ENCODE measurements around the gene EPS15.
"Not testable (repeated sequence)": the region's sequence is repeated elsewhere in the genome, so short reads cannot be mapped to it uniquely, and the experiment has no call there.

The EPS15 gene

DNA sequence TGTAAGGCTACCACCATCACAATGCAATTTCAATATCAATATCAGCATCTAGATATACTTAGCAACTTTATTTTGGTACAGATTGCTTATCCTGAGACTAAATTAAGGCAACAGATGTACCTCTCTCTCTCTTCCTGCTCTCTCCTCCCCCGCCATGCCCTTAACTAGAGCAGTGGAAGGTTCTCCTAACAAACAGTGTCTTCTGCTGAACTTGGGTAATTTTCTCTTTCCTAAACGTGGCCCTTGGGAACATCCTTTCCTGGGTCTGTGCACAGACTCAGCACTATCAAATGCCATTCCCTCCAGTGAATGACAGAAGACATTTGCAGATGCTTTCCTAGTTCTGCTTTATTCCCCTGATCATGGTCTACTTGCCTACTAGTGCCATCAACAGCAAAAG lies 103.1 kb downstream of the EPS15 start:
- Histone ChIP-seq H3K79me2 (ENCODE audit: insufficient read depth, low read length) (no peaks in the 10 kb centered on the region), H3K4me3 (ENCODE audit: low read length, poor library complexity, severe bottlenecking) (no peak overlapping the region), H3K4me1 (ENCODE audit: insufficient read depth, low read length, poor library complexity, severe bottlenecking) (peaks cover 3% of the 10 kb centered on the region), H2AFZ (ENCODE audit: low read length) (no peak overlapping the region), H3K27me3 (ENCODE audit: insufficient read depth, low read length, poor library complexity, severe bottlenecking) (no peaks in the 10 kb centered on the region), H3F3A (ENCODE audit: low read depth) (no peaks in the 10 kb centered on the region), H3K9me3 (ENCODE audit: insufficient read depth, low read depth, low read length) (no peaks in the 10 kb centered on the region), H4K20me1 (ENCODE audit: insufficient read depth, low read length, poor library complexity, severe bottlenecking) (no peaks in the 10 kb centered on the region), H3K9me2 (replicated peaks; ENCODE audit: low read depth, low read length) (no peaks in the 10 kb centered on the region), H3K36me3 (ENCODE audit: insufficient read depth, low read length) (peaks cover 16% of the 10 kb centered on the region; the same call in 1 of the 2 replicates), H3K4me2 (ENCODE audit: low read depth, low read length, poor library complexity, severe bottlenecking) (no peak overlapping the region), H3K9ac (ENCODE audit: low read depth, low read length, poor library complexity, severe bottlenecking) (no peak overlapping the region)
- TF ChIP-seq, protein P1, sequence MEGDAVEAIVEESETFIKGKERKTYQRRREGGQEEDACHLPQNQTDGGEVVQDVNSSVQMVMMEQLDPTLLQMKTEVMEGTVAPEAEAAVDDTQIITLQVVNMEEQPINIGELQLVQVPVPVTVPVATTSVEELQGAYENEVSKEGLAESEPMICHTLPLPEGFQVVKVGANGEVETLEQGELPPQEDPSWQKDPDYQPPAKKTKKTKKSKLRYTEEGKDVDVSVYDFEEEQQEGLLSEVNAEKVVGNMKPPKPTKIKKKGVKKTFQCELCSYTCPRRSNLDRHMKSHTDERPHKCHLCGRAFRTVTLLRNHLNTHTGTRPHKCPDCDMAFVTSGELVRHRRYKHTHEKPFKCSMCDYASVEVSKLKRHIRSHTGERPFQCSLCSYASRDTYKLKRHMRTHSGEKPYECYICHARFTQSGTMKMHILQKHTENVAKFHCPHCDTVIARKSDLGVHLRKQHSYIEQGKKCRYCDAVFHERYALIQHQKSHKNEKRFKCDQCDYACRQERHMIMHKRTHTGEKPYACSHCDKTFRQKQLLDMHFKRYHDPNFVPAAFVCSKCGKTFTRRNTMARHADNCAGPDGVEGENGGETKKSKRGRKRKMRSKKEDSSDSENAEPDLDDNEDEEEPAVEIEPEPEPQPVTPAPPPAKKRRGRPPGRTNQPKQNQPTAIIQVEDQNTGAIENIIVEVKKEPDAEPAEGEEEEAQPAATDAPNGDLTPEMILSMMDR (conservative IDR thresholded peaks at IDR 0.05; ENCODE audit: low read length), result no peak
- no peak for TF ChIP-seq EZH2phosphoT487 (IDR thresholded peaks at IDR 0.05; ENCODE audit: borderline replicate concordance)

DNA sequence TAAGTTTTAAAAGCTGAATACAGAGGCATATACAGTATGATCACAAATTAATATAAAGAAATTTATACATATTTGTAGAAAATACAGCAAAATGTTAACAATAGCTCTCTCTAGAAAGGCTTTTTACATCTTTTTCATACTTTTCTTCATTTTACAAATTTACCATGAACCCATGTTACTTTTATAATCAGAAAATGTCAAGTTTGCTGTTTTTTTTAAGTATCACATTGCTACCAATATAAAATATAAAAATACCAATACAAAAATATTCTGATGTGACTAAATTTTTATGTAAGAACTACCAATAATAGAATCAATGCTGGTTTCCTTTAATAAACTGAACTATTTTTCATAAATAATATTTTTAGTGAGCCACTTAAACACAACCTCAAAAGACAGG lies 104.3 kb downstream of the EPS15 start:
- TF ChIP-seq EZH2phosphoT487 (IDR thresholded peaks at IDR 0.05; ENCODE audit: borderline replicate concordance), result no peak
- TF ChIP-seq, protein P1 (conservative IDR thresholded peaks at IDR 0.05; ENCODE audit: low read length), result no peak
- no peaks in the 10 kb centered on the region for H3K79me2 ChIP-seq (ENCODE audit: insufficient read depth, low read length)

DNA sequence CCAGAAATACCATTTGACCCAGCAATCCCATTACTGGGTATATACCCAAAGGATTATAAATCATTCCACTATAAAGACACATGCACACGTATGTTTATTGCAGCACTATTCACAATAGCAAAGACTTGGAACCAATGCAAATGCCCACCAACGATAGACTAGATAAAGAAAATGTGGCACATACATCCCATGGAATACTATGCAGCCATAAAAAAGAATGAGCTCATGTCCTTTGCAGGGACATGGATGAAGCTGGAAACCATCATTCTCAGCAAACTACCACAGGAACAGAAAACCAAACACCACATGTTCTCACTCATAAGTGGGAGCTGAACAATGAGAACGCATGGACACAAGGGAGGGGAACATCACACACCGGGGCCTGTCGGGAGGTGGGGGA lies 107.2 kb downstream of the EPS15 start:
- not testable (repeated sequence) for H3K9me3 ChIP-seq (ENCODE audit: insufficient read depth, low read depth, low read length); H3K4me3 ChIP-seq (ENCODE audit: low read length, poor library complexity, severe bottlenecking); H3K4me1 ChIP-seq (ENCODE audit: insufficient read depth, low read length, poor library complexity, severe bottlenecking); H3K9ac ChIP-seq (ENCODE audit: low read depth, low read length, poor library complexity, severe bottlenecking); H3K79me2 ChIP-seq (ENCODE audit: insufficient read depth, low read length); H3K27me3 ChIP-seq (ENCODE audit: insufficient read depth, low read length, poor library complexity, severe bottlenecking); H3K9me2 ChIP-seq (replicated peaks; ENCODE audit: low read depth, low read length); H3K4me2 ChIP-seq (ENCODE audit: low read depth, low read length, poor library complexity, severe bottlenecking); H3F3A ChIP-seq (ENCODE audit: low read depth); H4K20me1 ChIP-seq (ENCODE audit: insufficient read depth, low read length, poor library complexity, severe bottlenecking); H2AFZ ChIP-seq (ENCODE audit: low read length)
- H3K36me3 ChIP-seq (ENCODE audit: insufficient read depth, low read length), result peaks cover 24% of the 10 kb centered on the region

More for the DNA sequence above, 104.3 kb downstream of the EPS15 start:
- H3K36me3 ChIP-seq (ENCODE audit: insufficient read depth, low read length), result peaks cover 5% of the 10 kb centered on the region; the same call in 1 of the 2 replicates
- H3K9me2 ChIP-seq (replicated peaks; ENCODE audit: low read depth, low read length), result no peaks in the 10 kb centered on the region
- no peaks in the 10 kb centered on the region for H3K27me3 ChIP-seq (ENCODE audit: insufficient read depth, low read length, poor library complexity, severe bottlenecking)
- peaks cover 3% of the 10 kb centered on the region for H3K4me1 ChIP-seq (ENCODE audit: insufficient read depth, low read length, poor library complexity, severe bottlenecking)
- no peak overlapping the region for H3K4me2 ChIP-seq (ENCODE audit: low read depth, low read length, poor library complexity, severe bottlenecking)
- no peaks in the 10 kb centered on the region for H3F3A ChIP-seq (ENCODE audit: low read depth)
- H3K9ac ChIP-seq (ENCODE audit: low read depth, low read length, poor library complexity, severe bottlenecking), result no peak overlapping the region
- H3K9me3 ChIP-seq (ENCODE audit: insufficient read depth, low read depth, low read length), result no peaks in the 10 kb centered on the region
- H3K4me3 ChIP-seq (ENCODE audit: low read length, poor library complexity, severe bottlenecking), result no peak overlapping the region
- no peak overlapping the region for H2AFZ ChIP-seq (ENCODE audit: low read length)
- no peaks in the 10 kb centered on the region for H4K20me1 ChIP-seq (ENCODE audit: insufficient read depth, low read length, poor library complexity, severe bottlenecking)

Data from Loucy (cell line).